EH (cell line): ENCODE measurements around the gene KDM4F.

ENCODE experiments used
- DNase-seq: peaks from one replicate; pipeline ENCODE4 v3.0.0-alpha.2; 2015; ENCODE audit warnings: low read depth

Gene KDM4F

DNA sequence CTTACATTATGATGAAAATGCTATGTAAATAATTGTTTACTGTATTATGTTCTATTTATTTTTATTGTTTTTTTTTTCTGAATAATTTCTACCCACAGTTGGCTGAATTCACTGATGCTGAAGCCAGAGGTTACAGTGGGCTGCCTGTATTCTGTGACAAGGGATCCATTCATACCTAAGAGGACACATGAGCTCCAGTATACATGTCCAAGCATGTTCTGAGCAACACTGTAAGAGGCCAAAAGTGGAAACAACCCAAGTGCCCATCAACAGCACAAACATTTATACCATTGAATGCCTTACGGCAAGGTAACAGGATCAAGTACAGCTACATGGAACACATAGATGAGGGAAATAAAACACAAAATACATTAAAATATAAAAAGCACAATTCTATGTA lies 16.1 kb downstream of the KDM4F start:
- DNase-seq, result no peak

DNA sequence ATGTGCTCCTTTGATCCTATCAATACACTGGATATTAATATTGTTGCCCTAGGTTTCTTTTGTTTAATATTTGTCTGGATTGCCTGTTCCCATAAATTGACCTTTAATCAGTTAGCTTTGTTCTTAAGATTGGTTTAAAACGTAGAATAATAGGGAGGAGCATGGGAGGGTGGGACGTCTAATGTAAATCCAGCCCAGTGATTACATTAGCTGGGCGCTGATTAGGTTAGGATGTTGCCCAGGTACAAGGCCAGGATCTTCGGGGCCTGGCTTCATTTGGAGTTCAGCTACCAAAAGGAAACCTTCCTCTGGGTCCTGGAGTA lies 17.5 kb downstream of the KDM4F start, which contains the start of gene SRSF8:
SRSF8 (plus strand) TSS at position 204 of the 323 bp plus-strand sequence. CDS start 308 bp downstream, outside the sequence.
- no peak for DNase-seq

DNA sequence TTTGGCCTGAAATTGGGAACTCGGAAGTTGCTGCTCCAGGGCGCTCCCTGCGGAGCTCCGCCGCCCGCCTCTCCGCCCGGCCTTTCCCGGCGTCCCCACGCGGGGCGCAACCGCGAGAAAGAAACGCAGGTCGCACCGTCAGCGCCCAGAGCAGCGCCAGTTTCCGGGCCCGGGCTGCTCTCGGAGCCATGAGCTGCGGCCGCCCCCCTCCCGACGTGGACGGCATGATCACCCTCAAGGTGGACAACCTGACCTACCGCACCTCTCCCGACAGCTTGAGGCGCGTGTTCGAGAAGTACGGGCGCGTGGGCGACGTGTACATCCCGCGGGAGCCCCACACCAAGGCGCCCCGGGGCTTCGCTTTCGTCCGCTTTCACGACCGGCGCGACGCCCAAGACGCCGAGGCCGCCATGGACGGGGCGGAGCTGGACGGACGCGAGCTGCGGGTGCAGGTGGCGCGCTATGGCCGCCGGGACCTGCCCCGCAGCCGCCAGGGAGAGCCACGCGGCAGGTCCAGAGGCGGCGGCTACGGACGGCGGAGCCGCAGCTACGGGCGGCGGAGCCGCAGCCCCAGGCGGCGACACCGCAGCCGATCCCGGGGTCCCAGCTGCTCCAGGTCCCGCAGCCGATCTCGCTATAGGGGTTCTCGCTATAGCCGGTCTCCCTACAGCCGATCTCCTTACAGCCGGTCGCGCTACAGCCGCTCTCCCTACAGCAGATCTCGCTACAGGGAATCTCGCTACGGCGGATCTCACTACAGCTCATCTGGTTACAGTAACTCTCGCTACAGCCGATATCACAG lies 18.0 kb downstream of the KDM4F start:
- peak; percentile 78 for DNase-seq

DNA sequence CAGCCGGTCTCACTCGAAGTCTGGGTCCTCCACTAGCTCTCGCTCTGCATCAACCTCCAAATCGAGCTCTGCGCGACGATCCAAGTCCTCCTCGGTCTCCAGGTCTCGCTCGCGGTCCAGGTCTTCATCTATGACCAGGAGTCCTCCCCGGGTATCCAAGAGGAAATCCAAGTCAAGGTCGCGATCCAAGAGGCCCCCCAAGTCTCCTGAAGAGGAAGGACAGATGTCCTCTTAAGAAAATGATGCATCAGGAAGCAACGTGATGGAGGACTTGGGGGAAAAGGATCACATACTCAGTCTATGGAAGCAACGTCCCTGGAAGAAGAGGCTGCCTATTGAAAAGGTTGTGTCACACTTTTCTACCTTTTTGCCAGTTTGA lies 18.6 kb downstream of the KDM4F start:
- DNase-seq, result no peak

DNA sequence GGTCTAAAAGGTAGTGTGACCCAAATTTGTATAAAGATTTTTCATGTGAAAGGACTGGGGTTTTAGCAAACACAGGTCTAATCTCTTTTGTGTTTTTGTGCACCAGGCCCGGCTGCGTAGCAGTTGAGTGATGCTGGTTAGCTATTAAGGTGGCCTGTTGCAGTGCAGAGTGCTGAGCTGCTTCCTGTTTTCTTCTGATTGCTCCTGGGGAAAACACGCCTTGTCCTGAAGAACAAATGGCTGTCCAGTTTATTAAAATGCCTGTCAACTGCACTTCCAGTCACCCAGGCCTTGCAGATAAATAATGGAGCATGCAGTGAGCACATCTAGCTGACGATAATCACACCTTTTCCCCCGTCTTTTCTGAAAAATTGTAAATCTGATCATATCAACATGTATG lies 19.3 kb downstream of the KDM4F start:
- DNase-seq, result peak; percentile 95

DNA sequence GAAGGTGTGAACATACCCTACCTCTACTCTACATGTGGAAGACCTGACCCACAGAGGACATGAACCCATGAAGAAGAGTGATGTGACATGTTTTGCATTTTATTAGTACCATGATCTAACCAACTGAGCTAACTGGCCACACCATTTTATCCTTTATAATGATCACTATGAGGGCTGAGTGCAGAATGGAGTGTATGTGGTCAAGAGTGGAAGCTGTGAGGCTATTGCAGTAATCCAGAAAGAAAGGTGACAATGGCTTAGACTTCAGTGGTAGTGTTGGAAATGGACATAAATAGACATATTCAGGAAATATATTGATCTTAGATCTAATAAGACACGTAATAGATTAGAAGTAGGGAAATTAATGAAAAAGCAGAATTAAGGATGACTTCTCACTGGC lies 21.2 kb downstream of the KDM4F start:
- no peak for DNase-seq

DNA sequence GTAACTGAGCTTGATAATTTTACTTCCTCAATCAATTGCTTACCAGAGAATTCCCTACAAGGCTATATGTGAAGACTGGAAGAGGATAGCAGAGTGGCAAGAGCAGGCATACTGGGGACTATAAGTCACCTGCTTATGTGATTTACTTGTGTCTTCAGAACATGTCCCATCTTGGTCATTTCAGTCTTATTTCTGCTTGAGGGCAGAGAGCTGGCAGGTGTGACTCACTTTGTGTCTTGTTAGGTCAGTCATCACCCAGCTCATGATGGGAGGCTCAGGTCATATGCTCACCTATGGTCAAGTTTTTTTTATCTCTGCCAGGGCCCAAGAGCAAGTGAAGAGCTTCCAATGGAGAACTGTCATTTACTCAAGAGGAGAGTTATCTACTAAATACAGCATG lies 23.7 kb downstream of the KDM4F start:
- no peak for DNase-seq

DNA sequence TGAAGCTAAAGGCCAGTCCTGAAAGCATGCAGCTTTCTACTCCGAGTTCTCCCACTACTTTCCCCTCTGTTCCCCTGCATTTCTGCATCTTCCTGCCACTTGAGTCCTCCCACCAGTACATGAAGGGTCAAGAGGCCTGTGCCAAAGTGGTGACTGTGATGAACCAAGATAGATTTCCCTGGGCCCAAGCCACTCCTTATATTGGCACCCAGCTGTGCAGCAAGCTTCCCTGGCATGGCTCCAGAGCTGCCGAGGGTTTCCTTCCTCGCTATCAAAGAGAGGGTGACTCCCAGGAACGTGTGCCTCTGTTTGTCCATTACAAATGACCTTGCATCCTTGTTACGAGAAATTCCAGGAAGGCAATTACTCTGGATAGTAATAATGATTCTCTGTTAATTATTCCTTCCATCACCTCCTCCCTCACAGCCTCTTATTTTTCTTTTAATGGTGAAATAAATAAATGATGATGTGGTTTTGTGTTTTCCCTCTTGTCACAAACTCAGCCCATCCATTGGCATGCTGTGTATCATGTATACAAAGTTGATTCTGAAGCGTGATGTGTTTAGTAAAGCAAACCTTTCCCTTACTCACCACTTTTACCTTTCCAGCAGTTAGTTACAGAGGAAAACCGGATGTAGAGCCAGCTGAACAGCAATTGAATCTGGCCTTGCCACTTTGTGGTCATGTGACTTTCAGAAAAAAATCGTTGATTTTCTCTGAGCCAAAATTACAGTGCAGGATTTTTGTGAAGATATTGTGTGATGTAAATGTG lies 25.8 kb downstream of the KDM4F start:
- DNase-seq, result no peak

DNA sequence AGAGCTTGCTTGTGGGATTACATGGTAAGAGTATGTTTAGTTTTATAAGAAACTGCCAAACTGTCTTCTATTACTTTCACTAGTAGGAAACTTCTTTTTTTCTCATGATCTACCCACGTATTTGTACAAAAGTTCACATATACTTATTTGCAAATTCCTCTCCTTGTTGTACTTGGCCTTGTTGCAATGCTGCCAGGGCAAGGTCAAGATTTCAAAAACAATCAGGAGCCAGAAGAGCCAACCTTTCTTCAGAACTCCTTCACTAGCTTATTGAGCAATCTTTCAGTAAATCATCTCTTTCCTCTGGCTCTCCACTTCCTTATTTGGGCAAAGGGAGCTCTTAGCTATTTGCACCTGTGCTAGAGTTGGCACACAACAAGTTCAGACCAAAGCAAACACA lies 27.2 kb downstream of the KDM4F start:
- DNase-seq, result peak; percentile 72

DNA sequence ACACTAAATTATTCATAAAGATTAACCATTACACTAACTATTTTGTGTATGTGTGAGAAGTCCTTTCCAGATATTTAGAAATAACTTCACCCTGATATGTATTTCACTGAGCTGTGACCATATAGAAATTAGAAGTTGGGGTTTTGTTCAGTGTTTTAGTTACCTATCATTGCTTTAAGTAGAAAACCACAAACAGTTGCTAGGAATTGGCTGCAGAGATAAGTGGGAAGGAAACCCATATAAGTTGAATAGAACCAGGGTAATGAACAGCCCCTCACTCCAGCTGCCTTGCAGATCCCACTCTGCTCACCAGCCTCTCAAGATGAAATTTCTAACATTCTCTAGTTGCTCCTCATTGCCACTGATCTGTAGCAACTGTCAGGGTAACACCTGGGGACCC lies 27.8 kb downstream of the KDM4F start:
- no peak for DNase-seq

DNA sequence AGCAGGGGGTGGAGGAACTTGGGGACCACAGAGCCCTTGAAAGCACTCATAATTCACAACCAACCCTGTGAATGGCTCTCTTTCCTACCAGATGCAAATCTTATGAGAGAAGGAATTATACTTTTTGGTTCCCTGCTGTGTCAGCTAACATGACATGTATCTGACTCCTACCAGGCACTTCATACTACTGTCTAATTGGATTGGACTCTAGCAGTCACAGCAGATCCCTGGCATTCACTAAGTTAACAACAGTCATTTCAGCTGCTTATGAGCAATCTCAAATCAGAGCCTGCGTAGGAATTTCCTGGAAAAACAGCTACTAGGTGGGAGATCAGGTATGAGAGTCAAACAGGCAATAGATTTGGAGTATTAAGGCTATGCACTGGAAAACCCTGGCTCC lies 29.3 kb downstream of the KDM4F start:
- DNase-seq, result peak; percentile 24

DNA sequence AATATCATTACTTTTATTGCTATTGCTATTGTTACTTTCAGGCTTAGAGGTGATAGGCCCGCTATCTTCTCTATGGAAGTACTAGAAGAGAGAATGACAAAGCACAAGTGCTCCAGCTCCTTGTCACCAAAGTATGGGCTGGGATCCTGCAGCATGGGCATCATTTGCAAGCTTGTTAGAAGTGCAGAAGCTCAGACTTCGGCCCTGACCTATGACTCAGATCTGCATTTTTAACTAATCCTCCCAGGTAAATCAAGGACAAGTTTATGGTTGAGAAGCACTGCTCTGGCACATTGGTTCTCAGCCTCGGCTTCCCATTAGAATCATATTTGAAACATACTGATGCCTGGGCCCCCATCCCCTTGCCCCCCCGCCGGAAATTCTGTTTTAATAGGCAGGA lies 31.8 kb downstream of the KDM4F start:
- DNase-seq, result no peak

DNA sequence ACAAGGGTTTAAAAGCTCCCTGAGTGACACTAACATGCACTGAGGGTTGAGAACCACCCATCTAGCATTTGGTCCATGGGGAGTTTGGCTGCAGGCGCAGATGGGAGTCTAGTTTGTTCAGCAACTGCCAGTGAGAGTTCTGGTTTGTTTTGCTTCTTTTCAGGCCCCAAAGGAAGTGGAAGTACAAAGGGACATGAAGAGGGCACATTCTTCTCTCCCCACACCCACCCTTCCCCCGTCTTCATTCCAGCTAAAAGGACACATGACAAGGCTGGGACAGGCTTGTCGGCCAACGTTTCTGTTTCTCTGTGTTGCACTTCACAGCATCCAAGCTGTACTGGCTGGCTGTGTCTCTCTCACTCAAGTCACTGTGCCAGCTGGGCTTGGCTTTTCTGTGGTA lies 32.2 kb downstream of the KDM4F start:
- DNase-seq, result peak; percentile 14

DNA sequence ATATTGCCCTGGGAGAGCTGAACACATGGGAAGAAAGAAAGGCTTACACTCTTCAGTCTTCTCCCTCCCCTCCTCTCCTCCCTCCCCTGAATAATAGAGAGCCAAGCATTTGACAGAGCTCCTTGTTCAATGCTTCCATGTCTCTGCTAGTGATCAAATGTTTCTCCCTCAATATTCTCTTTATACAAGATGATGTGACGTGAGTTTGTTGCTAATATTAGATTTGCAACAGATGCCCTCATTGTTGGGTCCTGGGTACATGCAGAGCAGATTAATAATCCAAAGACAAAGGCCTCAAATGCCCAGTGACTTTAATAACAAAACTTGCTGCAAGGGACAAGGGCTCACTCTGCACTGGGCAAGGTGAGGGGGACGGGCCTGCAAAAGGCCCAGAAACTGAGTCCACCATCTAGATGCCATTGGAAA lies 33.4 kb downstream of the KDM4F start:
- DNase-seq, result no peak

DNA sequence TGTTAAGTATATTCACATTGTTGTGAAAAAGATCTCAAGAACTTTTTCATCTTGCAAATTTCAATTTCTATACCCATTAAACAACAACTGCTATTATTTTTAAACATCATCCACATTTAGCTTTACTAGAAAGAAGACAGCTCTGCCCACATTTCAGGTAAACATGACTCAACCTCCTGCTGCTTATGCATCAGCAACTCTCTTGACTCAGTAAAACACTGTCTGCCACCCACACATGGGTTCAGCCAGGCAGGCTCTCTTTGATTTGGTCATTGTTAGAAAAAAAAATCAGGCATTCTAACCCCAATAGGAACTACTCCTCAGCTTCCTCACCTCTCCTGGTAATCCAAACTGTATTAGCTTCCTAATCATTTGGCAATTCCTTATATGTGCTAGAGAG lies 35.3 kb downstream of the KDM4F start:
- no peak for DNase-seq

DNA sequence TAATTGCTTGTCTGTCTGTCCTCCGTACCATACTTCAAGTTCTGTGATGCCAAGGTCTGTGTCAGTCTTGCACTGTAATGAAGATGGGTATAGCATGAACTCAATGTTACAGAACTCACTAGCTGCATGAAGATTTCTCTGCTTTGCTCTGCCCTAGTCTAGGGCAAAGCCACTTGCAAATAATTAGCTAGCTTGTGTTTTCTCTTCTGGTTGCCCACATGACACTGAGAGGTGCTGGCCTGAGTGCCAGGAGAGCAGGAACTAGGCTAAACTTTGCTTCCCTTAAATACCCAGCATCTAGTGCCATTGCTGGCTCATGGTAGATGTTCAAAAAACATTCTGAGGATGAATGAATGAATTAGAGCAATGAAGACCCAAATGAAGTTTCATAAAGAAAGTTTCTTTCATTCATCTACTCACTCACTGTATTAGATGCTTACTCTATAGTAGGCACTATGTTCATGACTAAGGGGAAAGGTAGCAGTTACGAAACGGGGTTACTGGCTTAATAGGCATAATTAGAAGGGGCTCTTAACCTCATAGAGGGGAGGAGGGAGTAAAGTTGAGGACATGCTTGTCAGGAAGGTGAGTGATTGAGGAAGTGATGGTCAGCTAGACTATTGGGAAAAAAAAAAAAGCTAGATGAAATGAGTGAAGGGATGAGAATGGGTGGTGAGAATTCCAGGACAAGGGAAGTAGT lies 36.0 kb downstream of the KDM4F start:
- no peak for DNase-seq

DNA sequence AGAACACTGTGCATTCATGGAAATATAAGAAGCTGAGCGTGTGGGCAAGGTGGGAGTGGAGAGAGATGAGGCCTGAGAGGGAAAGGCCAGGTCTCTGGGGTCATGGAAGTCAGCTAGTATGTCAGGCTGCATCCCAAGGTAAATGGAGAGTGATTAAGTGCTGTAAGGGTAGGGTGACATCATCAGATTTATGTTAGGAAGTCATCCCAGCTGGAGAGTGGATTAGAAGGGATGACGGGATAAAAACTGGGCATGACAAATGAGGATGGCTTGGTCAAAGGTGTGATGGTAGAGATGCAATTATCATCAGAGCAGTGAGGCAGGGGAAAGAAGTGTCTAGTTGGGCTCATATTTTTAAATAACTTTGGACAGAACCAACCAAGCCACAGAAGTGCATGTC lies 36.9 kb downstream of the KDM4F start:
- DNase-seq, result no peak

DNA sequence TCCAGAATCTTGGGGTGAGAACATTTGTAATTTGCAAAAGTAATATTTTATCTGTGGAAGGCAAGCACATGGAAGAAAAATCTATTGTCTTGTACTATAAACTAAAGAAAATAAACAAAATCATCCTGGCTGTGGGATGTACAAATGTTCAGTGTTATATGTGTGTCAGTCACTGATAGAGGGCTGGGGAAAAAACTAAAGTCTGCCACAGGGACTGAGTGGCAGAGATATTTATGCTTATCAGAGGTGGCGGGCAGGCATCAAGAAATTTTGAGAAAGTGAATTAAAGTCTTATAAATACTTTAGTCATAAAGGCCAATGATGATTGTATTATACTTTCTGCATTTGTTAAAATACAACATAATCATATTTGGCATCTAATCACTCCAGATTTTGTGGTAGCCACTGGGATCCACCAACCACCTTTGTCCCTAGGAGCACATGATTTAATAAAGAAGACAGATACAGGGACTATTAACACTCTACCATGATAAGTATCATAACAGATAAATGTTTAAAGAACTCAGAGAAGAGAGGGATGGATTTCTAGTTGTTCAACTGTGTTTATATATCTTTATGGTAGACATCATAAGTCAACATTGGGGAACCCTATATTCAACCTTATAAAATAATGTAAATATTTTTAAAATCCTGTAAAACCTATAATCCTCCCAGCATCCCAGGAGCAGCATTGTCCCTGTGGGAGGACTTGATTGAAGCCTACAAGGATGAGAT lies 37.8 kb downstream of the KDM4F start:
- DNase-seq, result no peak

DNA sequence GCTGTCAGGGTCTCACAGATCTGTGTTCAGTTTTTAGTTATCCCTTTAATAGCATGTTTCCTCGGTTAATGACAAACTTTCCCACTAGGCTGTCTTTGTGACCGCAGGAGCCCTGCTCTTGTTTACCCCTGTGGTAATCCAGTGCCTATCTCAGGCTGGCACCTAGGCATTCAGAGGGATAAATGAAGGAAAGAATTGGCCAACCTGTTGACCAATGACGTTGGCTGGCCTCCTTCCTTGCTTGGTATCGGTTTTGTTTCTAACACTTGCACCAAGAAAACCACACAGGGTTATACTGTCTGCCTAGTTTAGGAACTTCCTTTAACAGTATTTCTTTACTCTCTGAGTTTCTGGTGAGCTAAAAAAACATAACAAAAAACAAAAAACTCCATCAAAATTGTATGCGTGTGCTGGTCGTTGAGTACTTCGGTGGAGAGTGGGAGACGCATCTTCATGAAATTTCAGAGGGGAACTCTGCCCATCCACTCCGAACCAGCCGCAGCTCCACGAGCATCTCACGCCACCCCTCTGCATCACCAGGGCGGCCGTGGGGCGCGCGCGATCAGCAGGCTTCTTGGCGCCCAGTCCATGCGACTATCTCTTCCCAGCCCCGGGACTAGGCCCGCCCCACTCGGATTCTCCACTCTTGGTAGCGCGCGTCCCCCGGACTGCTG lies 39.9 kb downstream of the KDM4F start:
- DNase-seq, result no peak

DNA sequence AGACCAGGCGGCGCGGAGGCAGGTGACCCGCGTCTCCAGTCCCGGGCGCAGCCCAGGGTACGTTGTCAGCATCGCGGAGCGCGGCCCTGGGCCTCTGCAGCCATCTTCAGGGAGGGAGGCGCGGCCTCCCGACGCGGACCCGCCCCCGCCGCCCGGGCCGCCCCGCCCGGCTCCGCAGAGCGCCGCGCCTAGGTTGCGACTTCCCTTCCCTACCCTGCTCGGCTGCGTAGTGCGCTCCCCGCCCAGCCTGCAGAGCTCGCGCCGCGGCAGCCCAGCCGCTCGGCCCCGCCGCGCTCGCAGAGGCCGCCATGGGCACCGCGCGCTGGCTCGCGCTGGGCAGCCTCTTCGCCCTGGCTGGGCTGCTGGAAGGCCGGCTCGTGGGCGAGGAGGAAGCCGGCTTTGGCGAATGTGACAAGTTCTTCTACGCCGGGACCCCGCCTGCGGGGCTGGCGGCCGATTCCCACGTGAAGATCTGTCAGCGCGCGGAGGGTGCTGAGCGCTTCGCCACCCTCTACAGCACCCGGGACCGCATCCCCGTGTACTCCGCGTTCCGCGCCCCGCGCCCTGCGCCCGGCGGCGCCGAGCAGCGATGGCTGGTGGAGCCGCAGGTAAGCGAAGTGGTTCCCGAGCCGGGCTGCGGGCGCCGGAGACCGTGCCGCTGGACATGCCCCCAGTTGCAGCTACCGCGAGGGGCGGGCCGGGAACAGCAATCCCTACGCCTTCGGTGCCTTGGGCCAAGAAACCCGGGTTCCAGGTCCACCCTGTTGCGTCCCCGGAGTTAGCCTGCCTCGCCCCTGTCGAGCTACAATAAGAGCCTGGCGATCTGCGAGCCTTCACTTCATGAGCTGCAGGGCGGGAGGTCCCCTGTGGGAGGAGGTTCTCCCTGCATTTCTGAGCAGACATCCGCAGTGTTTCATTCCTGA lies 40.7 kb downstream of the KDM4F start, which contains the start of gene ENDOD1:
ENDOD1 (plus strand) TSS at position 227 of the 923 bp plus-strand sequence; CDS start at position 309, 82 bp downstream.
- peak; percentile 86 for DNase-seq
